Measurements from ENCODE around the gene SZT2.

Gene SZT2

GRCh38 chr1:43438953-43439581 is 49.4 kb downstream of the SZT2 start:
- Histone ChIP-seq H3K4me3 (ENCODE audit: low read depth in 1 of 2, low read length in 2 of 2) (no peak overlapping the region), H3K4me1 (ENCODE audit: control insufficient read depth in 1 of 2, insufficient read depth in 2 of 2, low read length in 2 of 2) (no peaks in the 10 kb centered on the region), H3K9me3 (ENCODE audit: control insufficient read depth in 1 of 2, low read length in 2 of 2) (no peaks in the 10 kb centered on the region), H3K27ac (ENCODE audit: low read length) (no peak overlapping the region), H3K36me3 (ENCODE audit: control insufficient read depth in 1 of 2, insufficient read depth in 2 of 2, low read length in 2 of 2) (peaks cover 53 to 68% of the 10 kb centered on the region in 2 donors), H3K27me3 (ENCODE audit: low read depth, low read length) (no peaks in the 10 kb centered on the region)

- no peaks in the 10 kb centered on the region for H3K9me3 ChIP-seq (ENCODE audit: control insufficient read depth in 1 of 2, low read length in 2 of 2)
- H3K27ac ChIP-seq (ENCODE audit: low read length), result no peak overlapping the region
- H3K4me3 ChIP-seq (ENCODE audit: low read depth in 1 of 2, low read length in 2 of 2), result no peak overlapping the region
- H3K36me3 ChIP-seq (ENCODE audit: control insufficient read depth in 1 of 2, insufficient read depth in 2 of 2, low read length in 2 of 2), result peaks cover 57 to 68% of the 10 kb centered on the region in 2 donors
- no peaks in the 10 kb centered on the region for H3K4me1 ChIP-seq (ENCODE audit: control insufficient read depth in 1 of 2, insufficient read depth in 2 of 2, low read length in 2 of 2)
- H3K27me3 ChIP-seq (ENCODE audit: low read depth, low read length), result no peaks in the 10 kb centered on the region
These were observed 50.1 kb downstream of the SZT2 start for GRCh38 chr1:43439781-43440180.

- Histone ChIP-seq H3K27ac (ENCODE audit: low read length) (no peak overlapping the region), H3K9me3 (ENCODE audit: control insufficient read depth in 1 of 2, low read length in 2 of 2) (no peaks in the 10 kb centered on the region), H3K27me3 (ENCODE audit: low read depth, low read length) (no peaks in the 10 kb centered on the region), H3K4me3 (ENCODE audit: low read depth in 1 of 2, low read length in 2 of 2) (no peak overlapping the region), H3K36me3 (ENCODE audit: control insufficient read depth in 1 of 2, insufficient read depth in 2 of 2, low read length in 2 of 2) (peaks cover 61 to 69% of the 10 kb centered on the region in 2 donors), H3K4me1 (ENCODE audit: control insufficient read depth in 1 of 2, insufficient read depth in 2 of 2, low read length in 2 of 2) (no peaks in the 10 kb centered on the region)
These were observed 50.7 kb downstream of the SZT2 start for GRCh38 chr1:43440358-43440757.

- no peaks in the 10 kb centered on the region for H3K4me1 ChIP-seq (ENCODE audit: control insufficient read depth in 1 of 2, insufficient read depth in 2 of 2, low read length in 2 of 2)
- no peak overlapping the region for H3K27ac ChIP-seq (ENCODE audit: low read length)
- peaks cover 70 to 78% of the 10 kb centered on the region in 2 donors for H3K36me3 ChIP-seq (ENCODE audit: control insufficient read depth in 1 of 2, insufficient read depth in 2 of 2, low read length in 2 of 2)
- no peaks in the 10 kb centered on the region for H3K9me3 ChIP-seq (ENCODE audit: control insufficient read depth in 1 of 2, low read length in 2 of 2)
- H3K27me3 ChIP-seq (ENCODE audit: low read depth, low read length), result no peaks in the 10 kb centered on the region
- H3K4me3 ChIP-seq (ENCODE audit: low read depth in 1 of 2, low read length in 2 of 2), result no peak overlapping the region
These were observed 51.6 kb downstream of the SZT2 start for GRCh38 chr1:43441166-43441893.

- Histone ChIP-seq H3K36me3 (ENCODE audit: control insufficient read depth in 1 of 2, insufficient read depth in 2 of 2, low read length in 2 of 2) (peaks cover 77 to 86% of the 10 kb centered on the region in 2 donors), H3K4me3 (ENCODE audit: low read depth in 1 of 2, low read length in 2 of 2) (no peak overlapping the region), H3K27ac (ENCODE audit: low read length) (no peak overlapping the region), H3K9me3 (ENCODE audit: control insufficient read depth in 1 of 2, low read length in 2 of 2) (no peaks in the 10 kb centered on the region), H3K27me3 (ENCODE audit: low read depth, low read length) (no peaks in the 10 kb centered on the region), H3K4me1 (ENCODE audit: control insufficient read depth in 1 of 2, insufficient read depth in 2 of 2, low read length in 2 of 2) (no peaks in the 10 kb centered on the region)
These were observed 52.4 kb downstream of the SZT2 start for GRCh38 chr1:43441894-43442637.

- Histone ChIP-seq H3K36me3 (ENCODE audit: control insufficient read depth in 1 of 2, insufficient read depth in 2 of 2, low read length in 2 of 2) (peaks cover 84 to 93% of the 10 kb centered on the region in 2 donors), H3K27me3 (ENCODE audit: low read depth, low read length) (no peaks in the 10 kb centered on the region), H3K4me1 (ENCODE audit: control insufficient read depth in 1 of 2, insufficient read depth in 2 of 2, low read length in 2 of 2) (no peaks in the 10 kb centered on the region), H3K4me3 (ENCODE audit: low read depth in 1 of 2, low read length in 2 of 2) (no peak overlapping the region), H3K27ac (ENCODE audit: low read length) (no peak overlapping the region), H3K9me3 (ENCODE audit: control insufficient read depth in 1 of 2, low read length in 2 of 2) (no peaks in the 10 kb centered on the region)
These were observed 53.1 kb downstream of the SZT2 start for GRCh38 chr1:43442756-43443155.

GRCh38 chr1:43443197-43443946 is 53.7 kb downstream of the SZT2 start:
- Histone ChIP-seq H3K4me3 (ENCODE audit: low read depth in 1 of 2, low read length in 2 of 2) (no peak overlapping the region), H3K27me3 (ENCODE audit: low read depth, low read length) (no peaks in the 10 kb centered on the region), H3K36me3 (ENCODE audit: control insufficient read depth in 1 of 2, insufficient read depth in 2 of 2, low read length in 2 of 2) (peaks cover 86 to 98% of the 10 kb centered on the region in 2 donors), H3K4me1 (ENCODE audit: control insufficient read depth in 1 of 2, insufficient read depth in 2 of 2, low read length in 2 of 2) (no peaks in the 10 kb centered on the region), H3K27ac (ENCODE audit: low read length) (no peak overlapping the region), H3K9me3 (ENCODE audit: control insufficient read depth in 1 of 2, low read length in 2 of 2) (no peaks in the 10 kb centered on the region)

GRCh38 chr1:43444151-43444828 is 54.6 kb downstream of the SZT2 start:
- peaks cover 86 to 98% of the 10 kb centered on the region in 2 donors for H3K36me3 ChIP-seq (ENCODE audit: control insufficient read depth in 1 of 2, insufficient read depth in 2 of 2, low read length in 2 of 2)

GRCh38 chr1:43444836-43445235 is 55.1 kb downstream of the SZT2 start:
- H3K4me3 ChIP-seq (ENCODE audit: low read depth in 1 of 2, low read length in 2 of 2), result no peak overlapping the region
- H3K9me3 ChIP-seq (ENCODE audit: control insufficient read depth in 1 of 2, low read length in 2 of 2), result no peaks in the 10 kb centered on the region
- H3K27me3 ChIP-seq (ENCODE audit: low read depth, low read length), result no peaks in the 10 kb centered on the region
- no peak overlapping the region for H3K27ac ChIP-seq (ENCODE audit: low read length)
- peaks cover 87 to 98% of the 10 kb centered on the region in 2 donors for H3K36me3 ChIP-seq (ENCODE audit: control insufficient read depth in 1 of 2, insufficient read depth in 2 of 2, low read length in 2 of 2)
- H3K4me1 ChIP-seq (ENCODE audit: control insufficient read depth in 1 of 2, insufficient read depth in 2 of 2, low read length in 2 of 2), result no peaks in the 10 kb centered on the region

More at GRCh38 chr1:43444151-43444828, 54.6 kb downstream of the SZT2 start:
- Histone ChIP-seq H3K9me3 (ENCODE audit: control insufficient read depth in 1 of 2, low read length in 2 of 2) (no peaks in the 10 kb centered on the region), H3K27ac (ENCODE audit: low read length) (no peak overlapping the region), H3K27me3 (ENCODE audit: low read depth, low read length) (no peaks in the 10 kb centered on the region), H3K4me1 (ENCODE audit: control insufficient read depth in 1 of 2, insufficient read depth in 2 of 2, low read length in 2 of 2) (no peaks in the 10 kb centered on the region), H3K4me3 (ENCODE audit: low read depth in 1 of 2, low read length in 2 of 2) (no peak overlapping the region)

GRCh38 chr1:43445606-43446387 is 56.1 kb downstream of the SZT2 start:
- Histone ChIP-seq H3K27me3 (ENCODE audit: low read depth, low read length) (no peaks in the 10 kb centered on the region), H3K36me3 (ENCODE audit: control insufficient read depth in 1 of 2, insufficient read depth in 2 of 2, low read length in 2 of 2) (peaks cover 86 to 97% of the 10 kb centered on the region in 2 donors), H3K4me3 (ENCODE audit: low read depth in 1 of 2, low read length in 2 of 2) (no peak overlapping the region), H3K27ac (ENCODE audit: low read length) (no peak overlapping the region), H3K9me3 (ENCODE audit: control insufficient read depth in 1 of 2, low read length in 2 of 2) (no peaks in the 10 kb centered on the region), H3K4me1 (ENCODE audit: control insufficient read depth in 1 of 2, insufficient read depth in 2 of 2, low read length in 2 of 2) (no peaks in the 10 kb centered on the region)
